PC-3 (cell line): Measurements from ENCODE around the gene CCDC167. TPM values are rescaled to one million over a fixed set of nuclear protein-coding genes. Genes with fewer than 3 reads are reported as not detected.

Experiments used
- ATAC-seq: fragments of 200-7000 bp; cut with Tn5 transposase; 2 replicates; pipeline ENCODE4 v1.9.1; 2020; ENCODE audit warnings: mild to moderate bottlenecking, moderate library complexity
- BruUV-seq: library from RNA; stranded (reverse); fragments of 400-500 nt; replicated peaks from 2 replicates; lab custom pipeline; 2021; lab: Mats Ljungman, UMichigan
- CTCF ChIA-PET: fragments of 300-600 bp; sonication (Branson Sonifier 250); formaldehyde crosslinking; loops from one replicate; lab custom pipeline; 2022; ENCODE audit warnings: antibody characterized with exemption; lab: Charles Lee
- POLR2A ChIA-PET: fragments of 300-600 bp; sonication (Branson Sonifier 250); formaldehyde crosslinking; loops from one replicate; lab custom pipeline; 2022; ENCODE audit warnings: antibody characterized with exemption; ENCODE audit not compliant: unreplicated experiment; lab: Charles Lee
- DNase-seq: peaks from one replicate; pipeline ENCODE4 v3.0.0-alpha.2; 2015
- H2AFZ ChIP-seq: fragments of 300-600 bp; sonication (generic); 2 replicates; pipeline ENCODE4 v1.6.0; 2016; ENCODE audit warnings: antibody characterized with exemption, low read length
- H3F3A ChIP-seq: fragments of 300-600 bp; sonication (generic); one replicate; pipeline ENCODE4 v1.6.0; 2017; ENCODE audit warnings: antibody characterized with exemption, low read length, control low read depth, mild to moderate bottlenecking; ENCODE audit not compliant: unreplicated experiment
- H3K27ac ChIP-seq: fragments of 300-600 bp; sonication (generic); 2 replicates; pipeline ENCODE4 v1.5.1; 2016; ENCODE audit warnings: mild to moderate bottlenecking, low read length
- H3K27me3 ChIP-seq: fragments of 300-600 bp; sonication (generic); 2 replicates; pipeline ENCODE4 v1.6.1; 2016; ENCODE audit warnings: low read length, mixed read lengths
- H3K36me3 ChIP-seq: fragments of 300-600 bp; sonication (generic); 2 replicates; pipeline ENCODE4 v1.6.1; 2016; ENCODE audit warnings: low read depth, mixed run types, low read length, mixed read lengths
- H3K4me1 ChIP-seq: fragments of 300-600 bp; sonication (generic); 2 replicates; pipeline ENCODE4 v1.5.1; 2016; ENCODE audit warnings: low read length; ENCODE audit not compliant: insufficient read depth
- H3K4me2 ChIP-seq: fragments of 300-600 bp; sonication (generic); 2 replicates; pipeline ENCODE4 v1.6.0; 2016; ENCODE audit warnings: low read length
- H3K4me3 ChIP-seq: fragments of 300-600 bp; sonication (generic); 2 replicates; pipeline ENCODE4 v1.5.1; 2016; ENCODE audit warnings: mild to moderate bottlenecking, low read length, mixed read lengths
- H3K79me2 ChIP-seq: fragments of 300-600 bp; sonication (generic); 2 replicates; pipeline ENCODE4 v1.6.1; 2017; ENCODE audit warnings: low read length, mixed read lengths
- H3K9ac ChIP-seq: fragments of 300-600 bp; sonication (generic); 2 replicates; pipeline ENCODE4 v1.6.0; 2016; ENCODE audit warnings: mild to moderate bottlenecking, low read length
- H3K9me2 ChIP-seq: fragments of 300-600 bp; sonication (generic); replicated peaks from 2 replicates; pipeline ENCODE4 v1.6.1; 2016; ENCODE audit warnings: mixed run types, low read length, mixed read lengths
- H3K9me3 ChIP-seq: fragments of 300-600 bp; sonication (generic); 2 replicates; pipeline ENCODE4 v1.6.1; 2016; ENCODE audit warnings: low read length, mixed read lengths
- H4K20me1 ChIP-seq: fragments of 300-600 bp; sonication (generic); 2 replicates; pipeline ENCODE4 v1.6.1; 2016; ENCODE audit warnings: low read length, mixed read lengths
- EZH2 ChIP-seq: fragments of 300-600 bp; sonication (generic); IDR thresholded peaks from one replicate; pipeline ENCODE4 v1.6.1; 2017; ENCODE audit warnings: antibody characterized with exemption, mild to moderate bottlenecking, low read length; ENCODE audit not compliant: unreplicated experiment
- EZH2phosphoT487 ChIP-seq: fragments of 300-600 bp; sonication (generic); IDR thresholded peaks from 2 replicates; pipeline ENCODE4 v1.6.1; 2018; ENCODE audit warnings: mild to moderate bottlenecking, antibody characterized with exemption, low read length, borderline replicate concordance
- intact Hi-C: fragments of 100-400 bp; cut with micrococcal nuclease; formaldehyde crosslinking; loops from 2 replicates; pipeline ENCODE4 v1.9.0; 2023
- total RNA-seq: library from RNA; depleted of rRNA; stranded (reverse); fragments of >200 nt; gene quantifications from 2 replicates; pipeline ENCODE4 v1.2.3, GENCODE V29; 2014
- TF ChIP-seq, protein P1 (sequence below): fragments of 300-600 bp; sonication (generic); conservative IDR thresholded peaks from 2 replicates; pipeline ENCODE4 v1.5.1; 2017; ENCODE audit warnings: antibody characterized with exemption, low read depth, mild to moderate bottlenecking, low read length

CCDC167 gene
- total RNA-seq, 1 experiment from 2014 or later, result 56.9 TPM

DNA sequence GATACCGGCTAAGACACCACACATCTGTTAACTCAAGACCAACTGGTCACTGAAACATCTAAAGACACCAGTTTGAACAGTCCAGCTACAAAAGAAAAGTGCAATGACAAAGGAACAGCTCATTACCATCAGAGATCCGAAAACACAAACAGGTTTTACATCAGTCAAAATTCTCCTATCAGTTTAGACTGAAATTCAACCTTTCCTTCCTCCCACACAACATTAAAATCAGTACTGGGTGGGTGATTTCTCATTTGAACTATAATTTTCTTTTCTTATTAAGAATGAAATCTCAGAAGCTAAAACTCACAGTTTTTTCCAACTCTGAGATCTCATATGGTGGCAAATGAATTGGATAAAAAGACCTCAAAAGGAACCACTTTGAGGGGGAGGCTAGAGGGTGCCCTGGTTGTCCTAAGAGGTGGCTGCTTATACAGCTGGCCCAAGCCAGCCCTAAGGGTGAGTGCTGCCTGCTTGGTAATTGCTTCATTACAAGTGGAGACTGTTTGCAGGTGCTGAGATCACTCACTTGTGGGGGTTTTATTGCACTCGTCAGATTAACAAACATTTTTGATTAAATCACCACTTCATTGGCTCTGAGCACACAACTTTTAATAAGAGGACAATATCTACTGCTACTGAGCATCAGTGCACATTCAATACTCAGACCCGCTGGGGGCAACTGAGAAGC lies 4.3 kb downstream of the CCDC167 start:
- Histone ChIP-seq H3K4me1 (peaks cover 6% of the 10 kb centered on the region; the same call in 1 of the 2 replicates), H3K79me2 (no peaks in the 10 kb centered on the region), H2AFZ (no peak overlapping the region), H3K36me3 (no peaks in the 10 kb centered on the region), H3K9ac (no peak overlapping the region), H3K4me3 (no peak overlapping the region), H3K9me3 (no peaks in the 10 kb centered on the region), H3K9me2 (no peaks in the 10 kb centered on the region), H3K4me2 (no peak overlapping the region), H3K27me3 (no peaks in the 10 kb centered on the region), H3K27ac (no peak overlapping the region), H3F3A (no peaks in the 10 kb centered on the region), H4K20me1 (no peaks in the 10 kb centered on the region)
- no peak for ATAC-seq
- intact Hi-C loops, result no loop called here
- no peak for TF ChIP-seq EZH2phosphoT487
- no peak for TF ChIP-seq EZH2
- TF ChIP-seq, protein P1, sequence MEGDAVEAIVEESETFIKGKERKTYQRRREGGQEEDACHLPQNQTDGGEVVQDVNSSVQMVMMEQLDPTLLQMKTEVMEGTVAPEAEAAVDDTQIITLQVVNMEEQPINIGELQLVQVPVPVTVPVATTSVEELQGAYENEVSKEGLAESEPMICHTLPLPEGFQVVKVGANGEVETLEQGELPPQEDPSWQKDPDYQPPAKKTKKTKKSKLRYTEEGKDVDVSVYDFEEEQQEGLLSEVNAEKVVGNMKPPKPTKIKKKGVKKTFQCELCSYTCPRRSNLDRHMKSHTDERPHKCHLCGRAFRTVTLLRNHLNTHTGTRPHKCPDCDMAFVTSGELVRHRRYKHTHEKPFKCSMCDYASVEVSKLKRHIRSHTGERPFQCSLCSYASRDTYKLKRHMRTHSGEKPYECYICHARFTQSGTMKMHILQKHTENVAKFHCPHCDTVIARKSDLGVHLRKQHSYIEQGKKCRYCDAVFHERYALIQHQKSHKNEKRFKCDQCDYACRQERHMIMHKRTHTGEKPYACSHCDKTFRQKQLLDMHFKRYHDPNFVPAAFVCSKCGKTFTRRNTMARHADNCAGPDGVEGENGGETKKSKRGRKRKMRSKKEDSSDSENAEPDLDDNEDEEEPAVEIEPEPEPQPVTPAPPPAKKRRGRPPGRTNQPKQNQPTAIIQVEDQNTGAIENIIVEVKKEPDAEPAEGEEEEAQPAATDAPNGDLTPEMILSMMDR, result no peak
- ChIA-PET CTCF (no interaction called here), POLR2A (interaction anchor here (0.6 kb wide), 1 partner anchor 69 kb away, joined by 3 read pairs; no protein-coding TSS in a partner anchor)
- DNase-seq, result no peak
- BruUV-seq, result no TSS peak

DNA sequence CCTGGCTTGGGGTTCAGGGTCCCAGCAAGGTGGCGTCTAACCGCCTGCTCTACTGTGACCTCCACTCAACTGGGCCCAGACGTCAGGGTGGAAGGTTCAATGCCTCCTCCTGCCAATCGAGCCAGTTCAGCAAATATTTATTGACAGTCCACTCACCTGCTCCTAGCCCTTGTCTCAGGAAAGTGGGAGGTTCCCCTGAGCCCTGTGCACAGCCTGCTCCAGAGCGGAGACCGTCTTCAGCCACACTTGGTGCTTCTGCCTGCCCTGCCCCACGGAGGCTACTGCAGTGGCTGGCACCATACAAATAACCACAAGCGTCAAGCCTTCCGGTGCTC lies 6.1 kb downstream of the CCDC167 start:
- no peak overlapping the region for H3K4me2 ChIP-seq
- ChIA-PET CTCF (no interaction called here), POLR2A (no interaction called here)
- ATAC-seq (no peak), DNase-seq (no peak)
- no peaks in the 10 kb centered on the region for H3K4me1 ChIP-seq
- TF ChIP-seq EZH2 (no peak), EZH2phosphoT487 (no peak)
- TF ChIP-seq, protein P1, result no peak
- H3K9ac ChIP-seq, result no peak overlapping the region
- intact Hi-C loops, result no loop called here
- H2AFZ ChIP-seq, result no peak overlapping the region
- H3K4me3 ChIP-seq, result no peak overlapping the region
- H4K20me1 ChIP-seq, result no peaks in the 10 kb centered on the region
- H3K27me3 ChIP-seq, result no peaks in the 10 kb centered on the region
- no peaks in the 10 kb centered on the region for H3K79me2 ChIP-seq
- H3K9me2 ChIP-seq, result no peaks in the 10 kb centered on the region
- no peaks in the 10 kb centered on the region for H3F3A ChIP-seq
- no TSS peak for BruUV-seq
- no peak overlapping the region for H3K27ac ChIP-seq
- no peaks in the 10 kb centered on the region for H3K36me3 ChIP-seq
- no peaks in the 10 kb centered on the region for H3K9me3 ChIP-seq

DNA sequence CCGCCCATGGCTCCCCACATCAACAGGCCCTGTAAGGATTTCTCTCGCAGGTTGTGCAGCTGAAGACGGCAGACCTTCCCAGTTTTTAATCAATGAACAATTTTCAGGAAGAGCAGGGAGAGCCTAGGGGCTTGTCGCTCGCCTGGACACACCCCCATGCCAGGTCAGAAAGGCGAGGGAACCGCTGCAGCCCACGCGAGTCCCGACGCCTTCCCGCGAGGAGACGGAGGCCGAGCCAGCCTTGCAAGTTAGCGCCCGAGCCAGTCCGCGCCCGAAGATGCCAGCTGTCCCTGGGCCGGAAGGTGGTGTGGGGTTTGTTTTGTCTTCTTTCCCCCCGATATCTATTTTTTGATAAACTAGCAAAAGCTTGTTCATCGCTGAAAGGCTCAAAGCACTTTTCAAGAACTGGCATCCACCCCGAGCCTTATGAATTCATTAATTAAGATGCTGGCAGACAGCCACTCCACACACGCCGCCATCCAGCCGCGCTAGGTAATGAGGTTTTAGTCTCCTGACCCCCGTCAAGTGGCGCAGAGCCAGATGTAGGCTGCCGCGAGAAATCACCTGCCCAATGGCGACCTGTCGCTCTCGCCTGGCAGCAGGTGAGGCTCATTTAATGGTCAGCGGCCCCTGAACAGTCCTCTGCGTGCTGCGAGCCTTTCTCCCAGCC lies 6.6 kb downstream of the CCDC167 start:
- Histone ChIP-seq H3K79me2 (no peaks in the 10 kb centered on the region), H3K9ac (no peak overlapping the region), H3K9me2 (no peaks in the 10 kb centered on the region), H3K27ac (no peak overlapping the region), H3K4me1 (no peaks in the 10 kb centered on the region), H3K9me3 (no peaks in the 10 kb centered on the region), H3K4me3 (no peak overlapping the region), H3F3A (no peaks in the 10 kb centered on the region), H4K20me1 (no peaks in the 10 kb centered on the region), H3K36me3 (no peaks in the 10 kb centered on the region), H2AFZ (no peak overlapping the region), H3K27me3 (no peaks in the 10 kb centered on the region), H3K4me2 (no peak overlapping the region)
- ChIA-PET POLR2A (no interaction called here), CTCF (no interaction called here)
- intact Hi-C loops, result no loop called here
- no peak for TF ChIP-seq EZH2
- TF ChIP-seq EZH2phosphoT487, result no peak
- TF ChIP-seq, protein P1, result no peak
- no TSS peak for BruUV-seq
- DNase-seq (no peak), ATAC-seq (no peak)
